Psoas muscle (tissue), 8 donors: ENCODE results near the gene ALB. TPM values are rescaled to one million over a fixed set of nuclear protein-coding genes. Genes with fewer than 3 reads are reported as not detected.

ENCODE experiments used
- ATAC-seq, 4 donors: fragments of 200-7000 bp; cut with Tn5 transposase; one replicate each; pipeline ENCODE4 v1.9.1; 2020; ENCODE audit warnings: moderate library complexity in 3 of 4, mild to moderate bottlenecking in 2 of 4
- DNase-seq, 2 donors: peaks; one replicate each; pipeline ENCODE4 v3.0.0-alpha.2; 2020
- H3K27ac ChIP-seq: fragments of 200-600 bp; one replicate; pipeline ENCODE4 v1.8.0; 2022
- H3K27me3 ChIP-seq, 3 donors: fragments of 200-600 bp in 1 of 3; one replicate each; pipeline versions ENCODE4 v1.6.1 to v1.8.0; 2013 to 2022; ENCODE audit warnings: low read length in 2 of 3, mild to moderate bottlenecking in 2 of 3, moderate library complexity in 1 of 3; ENCODE audit not compliant: insufficient read depth in 3 of 3
- H3K36me3 ChIP-seq, 2 donors: fragments of 200-600 bp in 1 of 2; one replicate each; pipeline versions ENCODE4 v1.6.1 to v1.8.0; 2013 to 2022; ENCODE audit warnings: low read depth in 1 of 2, mild to moderate bottlenecking in 1 of 2, moderate library complexity in 1 of 2; ENCODE audit not compliant: insufficient read depth in 1 of 2
- H3K4me1 ChIP-seq: fragments of 200-600 bp; one replicate; pipeline ENCODE4 v1.8.0; 2022
- H3K4me3 ChIP-seq: fragments of 200-600 bp; one replicate; pipeline ENCODE4 v1.8.0; 2022; ENCODE audit warnings: mild to moderate bottlenecking
- H3K9me3 ChIP-seq: fragments of 200-600 bp; one replicate; pipeline ENCODE4 v1.8.0; 2022
- CTCF ChIP-seq: fragments of 200-600 bp; IDR thresholded peaks from one replicate; pipeline ENCODE4 v1.8.0; 2022; ENCODE audit warnings: antibody characterized with exemption
- WGBS, 3 donors: extraction: QIAGEN DNeasy Blood & Tissue Kit; methylation state at CpG; one replicate each; pipeline versions ENCODE4 v1.1.6 to v1.1.7; 2013; 5-methylcytosine and 5-hydroxymethylcytosine counted together
- intact Hi-C, 2 donors: fragments of 100-400 bp; cut with DNase I; formaldehyde crosslinking; loops; one replicate each; pipeline versions ENCODE4 v1.11.0 to v1.14.2; 2022
- polyA plus RNA-seq, 3 donors: library from polyadenylated mRNA; stranded (reverse); fragments of 200-250 nt; gene quantifications; one replicate each; pipeline ENCODE4 v1.2.3, GENCODE V29; 2013
- total RNA-seq, 4 donors: library from RNA; stranded (reverse); fragmentation: NEBNext Ultra II Directional in 2 of 4; extraction: Animal tissue kit (Norgen Biotek cat#: 25700) in 2 of 4; gene quantifications; one replicate each; pipeline versions ENCODE4 v1.2.1 to v1.2.4, GENCODE V29; 2021 to 2023
- donor health status: healthy with polysubstance abuse.
- donor health status: DM: no; HTN: no; CAD: no; lungs with moderate emphysema.
- donor health status: Bipolar disorder and iron deficiency.
- donor health status: healthy.
- donor health status: DM: yes; HTN: yes; CAD: no.
- donor health status: DM: no; HTN: no; CAD: no.
- donor health status: DM: no; HTN: no; CAD: no.
- donor health status: DM: yes; HTN: yes; CAD: no.

The ALB gene
- total and polyA plus RNA-seq, 7 donors: 5.4 to 5.9 TPM; not detected in 5

DNA sequence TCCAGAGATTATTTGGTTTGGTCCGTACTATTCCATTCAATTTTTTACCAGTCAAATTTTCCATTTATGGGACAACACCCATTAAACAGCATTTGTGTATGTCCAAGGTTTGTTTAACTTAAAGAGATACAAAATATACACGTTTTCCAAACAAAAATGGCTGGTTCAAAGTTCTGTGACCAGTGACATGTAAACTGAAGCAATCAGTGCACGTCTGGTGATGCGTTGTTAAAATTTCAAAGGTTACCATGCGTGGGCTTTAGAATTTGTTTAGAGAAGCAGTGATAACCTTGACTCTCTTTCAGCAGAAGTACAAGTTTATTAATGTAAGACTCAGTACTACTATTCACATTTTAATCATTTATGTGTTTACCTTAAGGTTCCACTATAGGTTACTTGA is 25.2 kb upstream of the ALB start:
- ATAC-seq (no peak), DNase-seq (no peak)
- intact Hi-C loops: no loop called here
- Histone ChIP-seq H3K4me1 (no peaks in the 10 kb centered on the region), H3K27ac (no peak overlapping the region), H3K9me3 (no peaks in the 10 kb centered on the region), H3K36me3 (no peaks in the 10 kb centered on the region), H3K4me3 (no peak overlapping the region), H3K27me3 (no peaks in the 10 kb centered on the region)
- TF ChIP-seq CTCF: no peak
- 73 to 76% (median 75%) methylated on average over 5 of the region's 5 CpGs for whole genome bisulfite sequencing, 3 donors

DNA sequence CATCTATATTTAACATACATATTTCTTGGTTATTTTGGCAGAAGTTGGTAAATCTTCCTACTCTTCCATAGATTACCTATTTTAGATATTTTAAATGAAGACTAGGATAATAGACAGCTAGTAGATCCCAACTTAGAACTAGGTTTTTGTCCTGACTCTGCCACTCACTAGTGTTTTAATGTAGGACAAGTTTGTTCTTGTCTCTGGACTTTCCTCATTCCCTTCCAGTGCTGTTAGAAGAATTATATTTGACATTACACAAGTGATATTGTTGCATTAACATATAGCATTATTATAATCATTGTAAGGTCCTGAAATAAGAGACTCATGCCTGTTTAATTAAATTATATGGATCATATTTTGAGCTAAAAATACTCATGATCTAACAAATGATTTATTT is 24.1 kb upstream of the ALB start:
- Histone ChIP-seq H3K4me1 (no peaks in the 10 kb centered on the region), H3K27me3 (no peaks in the 10 kb centered on the region), H3K4me3 (no peak overlapping the region), H3K9me3 (no peaks in the 10 kb centered on the region), H3K36me3 (no peaks in the 10 kb centered on the region), H3K27ac (no peak overlapping the region)
- no peak for TF ChIP-seq CTCF
- DNase-seq (no peak), ATAC-seq (no peak)
- intact Hi-C loops: no loop called here

- no peaks in the 10 kb centered on the region for H3K27me3 ChIP-seq
- no peak for ATAC-seq
- H3K4me1 ChIP-seq: no peaks in the 10 kb centered on the region
- no peaks in the 10 kb centered on the region for H3K36me3 ChIP-seq
- intact Hi-C loops: no loop called here
- no peak for DNase-seq
- no peak for TF ChIP-seq CTCF
- no peak overlapping the region for H3K27ac ChIP-seq
- WGBS, 3 donors: 28 to 43% (median 34%) methylated on average over 1 of the region's 1 CpG
- H3K4me3 ChIP-seq: no peak overlapping the region
- H3K9me3 ChIP-seq: no peaks in the 10 kb centered on the region
These were observed 22.9 kb upstream of the ALB start for GRCh38 chr4:73381214-73381613.

DNA sequence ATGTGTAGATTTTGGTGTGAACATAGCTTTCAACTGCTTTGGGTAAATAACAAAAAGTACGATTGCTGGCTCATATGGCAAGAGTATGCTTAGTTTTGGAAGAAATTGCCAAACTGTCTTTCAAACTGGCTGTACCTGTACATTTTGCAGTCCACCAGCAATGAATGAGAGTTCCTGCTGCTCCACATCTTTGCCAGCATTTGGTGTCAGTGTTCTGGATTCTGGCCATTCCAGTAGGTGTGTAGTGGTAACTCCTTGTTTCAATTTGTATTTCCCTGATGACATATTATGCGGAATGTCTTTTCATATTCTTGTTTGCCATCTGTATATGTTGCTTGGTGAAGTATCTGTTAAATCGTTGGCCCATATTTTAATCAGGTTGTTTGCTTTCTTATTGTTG is 20.6 kb upstream of the ALB start:
- no peak overlapping the region for H3K4me3 ChIP-seq

More for the DNA sequence above, 20.6 kb upstream of the ALB start:
- H3K36me3 ChIP-seq: no peaks in the 10 kb centered on the region
- H3K27me3 ChIP-seq: no peaks in the 10 kb centered on the region
- WGBS, 3 donors: 81 to 94% (median 84%) methylated on average over 3 of the region's 3 CpGs
- intact Hi-C loops: no loop called here
- DNase-seq: no peak
- TF ChIP-seq CTCF: no peak
- no peaks in the 10 kb centered on the region for H3K4me1 ChIP-seq
- no peaks in the 10 kb centered on the region for H3K9me3 ChIP-seq
- H3K27ac ChIP-seq: no peak overlapping the region
- ATAC-seq: no peak
